ENCODE measurements around the gene OR4F6.

Gene OR4F6

GRCh38 chr15:101844916-101845315 lies 41.6 kb downstream of the OR4F6 start:
- TF ChIP-seq MAX (IDR thresholded peaks at IDR 0.05; ENCODE audit: low read depth, low read length): no peak
- no peak for TF ChIP-seq POLR2A (IDR thresholded peaks at IDR 0.05; ENCODE audit: extremely low read depth, insufficient read length)
- TF ChIP-seq CTCF (IDR thresholded peaks at IDR 0.05; ENCODE audit: low read depth, low read length): no peak
- TF ChIP-seq MYC (IDR thresholded peaks at IDR 0.05; ENCODE audit: low read depth, low read length): no peak
- DNase-seq (ENCODE audit: low read depth): no peak

GRCh38 chr15:101852356-101852755 lies 49.0 kb downstream of the OR4F6 start:
- TF ChIP-seq POLR2A (IDR thresholded peaks at IDR 0.05; ENCODE audit: extremely low read depth, insufficient read length) (no peak), CTCF (IDR thresholded peaks at IDR 0.05; ENCODE audit: low read depth, low read length) (no peak)
- DNase-seq (ENCODE audit: low read depth): no peak
- H3K4me3 ChIP-seq (ENCODE audit: low read depth, low read length): no peak overlapping the region

More at GRCh38 chr15:101844916-101845315, 41.6 kb downstream of the OR4F6 start:
- no peak overlapping the region for H3K4me3 ChIP-seq (ENCODE audit: low read depth, low read length)

Data from NB4 (cell line).